Astrocyte (in vitro differentiated cells and primary cell): ENCODE data around the gene HYAL2.

ENCODE experiments used
- EZH2 ChIP-seq: IDR thresholded peaks from 2 replicates; pipeline ENCODE4 v1.6.1; 2012; ENCODE audit warnings: mild to moderate bottlenecking, low read length, inconsistent platforms; ENCODE audit not compliant: insufficient read depth
- TF ChIP-seq, protein P1 (sequence below): IDR thresholded peaks from 2 replicates; pipeline ENCODE4 v1.5.1; 2011; ENCODE audit warnings: low read depth, mild to moderate bottlenecking, inconsistent platforms, low read length, moderate library complexity; ENCODE audit not compliant: insufficient read depth

GRCh38 chr3:50341996-50342650 lies 19.6 kb upstream of the HYAL2 start:
- TF ChIP-seq, protein P1, sequence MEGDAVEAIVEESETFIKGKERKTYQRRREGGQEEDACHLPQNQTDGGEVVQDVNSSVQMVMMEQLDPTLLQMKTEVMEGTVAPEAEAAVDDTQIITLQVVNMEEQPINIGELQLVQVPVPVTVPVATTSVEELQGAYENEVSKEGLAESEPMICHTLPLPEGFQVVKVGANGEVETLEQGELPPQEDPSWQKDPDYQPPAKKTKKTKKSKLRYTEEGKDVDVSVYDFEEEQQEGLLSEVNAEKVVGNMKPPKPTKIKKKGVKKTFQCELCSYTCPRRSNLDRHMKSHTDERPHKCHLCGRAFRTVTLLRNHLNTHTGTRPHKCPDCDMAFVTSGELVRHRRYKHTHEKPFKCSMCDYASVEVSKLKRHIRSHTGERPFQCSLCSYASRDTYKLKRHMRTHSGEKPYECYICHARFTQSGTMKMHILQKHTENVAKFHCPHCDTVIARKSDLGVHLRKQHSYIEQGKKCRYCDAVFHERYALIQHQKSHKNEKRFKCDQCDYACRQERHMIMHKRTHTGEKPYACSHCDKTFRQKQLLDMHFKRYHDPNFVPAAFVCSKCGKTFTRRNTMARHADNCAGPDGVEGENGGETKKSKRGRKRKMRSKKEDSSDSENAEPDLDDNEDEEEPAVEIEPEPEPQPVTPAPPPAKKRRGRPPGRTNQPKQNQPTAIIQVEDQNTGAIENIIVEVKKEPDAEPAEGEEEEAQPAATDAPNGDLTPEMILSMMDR, result no peak
- no peak for TF ChIP-seq EZH2
